Right lobe of liver (tissue), 6 donors: ENCODE measurements around the gene TRPM3. TPM values are rescaled to one million over a fixed set of nuclear protein-coding genes. Genes with fewer than 3 reads are reported as not detected.

Experiments used
- ATAC-seq, 4 donors: fragments of 200-7000 bp; cut with Tn5 transposase; one replicate each; pipeline ENCODE4 v1.9.1; 2020; ENCODE audit warnings: mild to moderate bottlenecking in 4 of 4, moderate library complexity in 4 of 4
- DNase-seq, 3 donors: peaks; one replicate each; pipeline ENCODE4 v3.0.0-alpha.2; 2020
- H3K27ac ChIP-seq, 3 donors: fragments of 200-600 bp; one replicate each; pipeline ENCODE4 v1.8.0; 2022
- H3K27me3 ChIP-seq, 2 donors: fragments of 200-600 bp; one replicate each; pipeline ENCODE4 v1.8.0; 2022
- H3K36me3 ChIP-seq, 4 donors: fragments of 200-600 bp; sonication (generic) in 1 of 4; one replicate each; pipeline versions ENCODE4 v1.5.1 to v1.8.0; 2017 to 2022; ENCODE audit warnings: control low read depth in 1 of 4
- H3K4me1 ChIP-seq, 4 donors: fragments of 200-600 bp; sonication (generic) in 1 of 4; one replicate each; pipeline versions ENCODE4 v1.5.1 to v1.8.0; 2017 to 2022; ENCODE audit warnings: control low read depth in 1 of 4
- H3K4me3 ChIP-seq, 3 donors: fragments of 200-600 bp; one replicate each; pipeline ENCODE4 v1.8.0; 2022
- H3K9me3 ChIP-seq, 4 donors: fragments of 200-600 bp; sonication (generic) in 1 of 4; one replicate each; pipeline versions ENCODE4 v1.5.1 to v1.8.0; 2017 to 2022; ENCODE audit warnings: control low read depth in 1 of 4
- POLR2A ChIP-seq: fragments of 450-650 bp; IDR thresholded peaks from one replicate; pipeline ENCODE4 v1.6.1; 2017; ENCODE audit warnings: antibody characterized with exemption, mild to moderate bottlenecking
- WGBS: methylation state at CpG from one replicate; pipeline ENCODE4 v1.1.6; 2018; ENCODE audit warnings: low coverage, low lambda C conversion rate; ENCODE audit not compliant: insufficient coverage; ENCODE audit errors: missing lambda C conversion rate; 5-methylcytosine and 5-hydroxymethylcytosine counted together
- intact Hi-C, 2 donors: fragments of 100-400 bp; cut with DNase I; formaldehyde crosslinking; loops; one replicate each; pipeline versions ENCODE4 v1.11.2 to v1.14.1; 2022
- total RNA-seq, 6 experiments: library from RNA; depleted of rRNA in 2 of 6; stranded (reverse); fragments of >200 nt in 2 of 6; fragmentation: NEBNext Ultra II Directional in 3 of 6; extraction: Animal tissue kit (Norgen Biotek cat#: 25700) in 3 of 6; gene quantifications; one replicate each; pipeline versions ENCODE4 v1.1.0 to v1.2.4, GENCODE V29; 2016 to 2023
- TF ChIP-seq, protein P1 (sequence below), 4 donors: fragments of 200-600 bp in 3 of 4; fragments of 450-650 bp in 1 of 4; IDR thresholded peaks; one replicate each; pipeline versions ENCODE4 v1.5.1 to v1.8.0; 2016 to 2022; ENCODE audit warnings: antibody characterized with exemption in 4 of 4, mild to moderate bottlenecking in 2 of 4
- donor health status: DM: no; HTN: yes; CAD: no.
- donor health status: DM: no; HTN: no; CAD: no.
- donor health status: DM: no; HTN: no; CAD: no.
- donor health status: DM: no; HTN: yes; CAD: no.
- donor health status: DM: no; HTN: yes; CAD: no.

The TRPM3 gene
- total RNA-seq, 6 experiments from 2014 or later, result 0.26 to 0.56 (median 0.39) TPM

DNA sequence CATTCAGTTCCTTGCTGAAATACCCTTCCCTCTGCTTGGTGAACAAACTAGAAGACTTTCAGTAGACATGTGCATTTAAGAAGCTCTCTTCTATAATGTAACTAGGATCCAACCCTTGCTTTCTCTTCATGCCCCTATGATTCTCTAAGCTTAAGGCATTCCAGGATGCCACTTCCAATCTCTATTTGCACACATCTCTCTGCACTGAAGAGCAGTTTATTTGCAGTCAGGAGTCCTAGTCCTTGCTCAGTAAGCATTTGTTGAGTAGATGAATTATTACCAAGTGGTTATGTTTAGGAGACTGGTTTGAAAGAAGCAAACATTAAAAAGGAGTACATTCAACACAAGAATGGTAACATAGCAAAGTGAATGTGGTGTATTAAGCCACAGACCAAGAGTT lies 432.7 kb downstream of the TRPM3 start:
- DNase-seq, result no peak

DNA sequence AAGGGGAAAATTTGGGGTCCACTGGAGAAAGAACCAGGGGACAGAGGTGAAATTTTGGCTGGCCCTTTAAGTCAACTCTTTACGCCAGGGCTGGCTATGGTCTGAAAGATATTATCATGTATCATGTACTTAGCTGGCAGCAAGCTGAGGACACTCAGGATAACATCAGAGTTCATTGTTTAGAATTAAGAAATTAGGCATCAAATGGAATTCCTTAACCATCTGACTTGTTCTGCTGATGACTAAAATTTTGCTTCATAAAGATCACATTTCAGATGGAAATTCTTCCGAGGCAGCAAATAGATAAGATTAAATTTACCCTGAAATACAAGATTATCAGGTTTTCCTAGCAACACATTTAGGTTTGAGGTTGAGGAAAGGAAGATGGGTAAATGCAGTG lies 437.6 kb downstream of the TRPM3 start:
- Histone ChIP-seq H3K27ac (no peak overlapping the region), H3K9me3 (no peaks in the 10 kb centered on the region), H3K4me3 (no peak overlapping the region), H3K4me1 (no peaks in the 10 kb centered on the region), H3K27me3 (no peaks in the 10 kb centered on the region), H3K36me3 (no peaks in the 10 kb centered on the region)
- no peak for DNase-seq
- intact Hi-C loops, result no loop called here
- ATAC-seq, result no peak
- no peak for TF ChIP-seq POLR2A
- TF ChIP-seq, protein P1, sequence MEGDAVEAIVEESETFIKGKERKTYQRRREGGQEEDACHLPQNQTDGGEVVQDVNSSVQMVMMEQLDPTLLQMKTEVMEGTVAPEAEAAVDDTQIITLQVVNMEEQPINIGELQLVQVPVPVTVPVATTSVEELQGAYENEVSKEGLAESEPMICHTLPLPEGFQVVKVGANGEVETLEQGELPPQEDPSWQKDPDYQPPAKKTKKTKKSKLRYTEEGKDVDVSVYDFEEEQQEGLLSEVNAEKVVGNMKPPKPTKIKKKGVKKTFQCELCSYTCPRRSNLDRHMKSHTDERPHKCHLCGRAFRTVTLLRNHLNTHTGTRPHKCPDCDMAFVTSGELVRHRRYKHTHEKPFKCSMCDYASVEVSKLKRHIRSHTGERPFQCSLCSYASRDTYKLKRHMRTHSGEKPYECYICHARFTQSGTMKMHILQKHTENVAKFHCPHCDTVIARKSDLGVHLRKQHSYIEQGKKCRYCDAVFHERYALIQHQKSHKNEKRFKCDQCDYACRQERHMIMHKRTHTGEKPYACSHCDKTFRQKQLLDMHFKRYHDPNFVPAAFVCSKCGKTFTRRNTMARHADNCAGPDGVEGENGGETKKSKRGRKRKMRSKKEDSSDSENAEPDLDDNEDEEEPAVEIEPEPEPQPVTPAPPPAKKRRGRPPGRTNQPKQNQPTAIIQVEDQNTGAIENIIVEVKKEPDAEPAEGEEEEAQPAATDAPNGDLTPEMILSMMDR (IDR thresholded peaks at IDR 0.05), result no peak
- WGBS, result 80% methylated on average over 1 of the region's 2 CpGs

More for the DNA sequence above, 432.7 kb downstream of the TRPM3 start:
- no peak overlapping the region for H3K4me3 ChIP-seq
- H3K27ac ChIP-seq, result no peak overlapping the region
- H3K4me1 ChIP-seq, result no peaks in the 10 kb centered on the region
- TF ChIP-seq, protein P1 (IDR thresholded peaks at IDR 0.05), result no peak
- TF ChIP-seq POLR2A, result no peak
- H3K27me3 ChIP-seq, result no peaks in the 10 kb centered on the region
- intact Hi-C loops, result no loop called here
- no peaks in the 10 kb centered on the region for H3K36me3 ChIP-seq
- no peak for ATAC-seq
- H3K9me3 ChIP-seq, result no peaks in the 10 kb centered on the region

DNA sequence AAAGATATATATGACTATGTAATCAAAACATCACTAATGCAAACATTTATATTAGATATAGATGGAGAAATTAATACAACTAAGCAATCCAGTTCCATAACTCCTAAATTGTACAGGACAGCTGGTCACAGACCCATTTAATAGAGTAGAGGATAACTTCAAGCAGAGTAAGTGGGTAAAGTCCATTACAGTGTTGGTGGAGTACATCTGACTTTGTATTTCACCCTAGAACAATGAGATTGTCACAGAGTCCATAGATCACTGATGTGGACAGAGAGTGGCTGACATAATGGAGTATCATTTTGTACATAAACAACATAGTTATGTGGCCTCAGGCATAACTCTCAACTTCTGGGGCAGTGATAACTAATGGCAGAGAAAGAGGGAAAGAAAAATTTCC lies 439.1 kb downstream of the TRPM3 start:
- Histone ChIP-seq H3K27ac (no peak overlapping the region), H3K9me3 (no peaks in the 10 kb centered on the region), H3K36me3 (no peaks in the 10 kb centered on the region), H3K27me3 (no peaks in the 10 kb centered on the region), H3K4me1 (no peaks in the 10 kb centered on the region), H3K4me3 (no peak overlapping the region)
- intact Hi-C loops, result no loop called here
- no peak for DNase-seq
- no peak for ATAC-seq
- no peak for TF ChIP-seq POLR2A
- TF ChIP-seq, protein P1 (IDR thresholded peaks at IDR 0.05), result no peak

DNA sequence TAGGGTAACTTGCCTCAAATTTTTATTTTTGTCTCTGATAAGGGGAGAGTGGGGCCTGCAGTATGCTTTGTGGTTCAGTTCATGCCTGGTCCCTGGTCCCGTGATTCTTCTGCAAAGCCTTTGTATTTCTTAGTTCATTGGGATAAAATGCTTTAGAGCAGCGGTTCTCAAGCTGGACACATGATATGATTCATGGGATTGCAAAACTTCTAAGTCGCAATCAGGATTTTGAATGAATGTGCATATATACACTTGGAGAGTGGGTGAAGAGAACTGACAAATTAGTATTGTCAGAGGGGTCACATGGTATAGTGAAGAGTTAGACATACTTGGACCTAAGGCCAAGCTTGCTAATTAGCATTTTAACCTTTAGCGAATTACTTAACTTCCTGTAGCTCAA lies 441.6 kb downstream of the TRPM3 start:
- no peaks in the 10 kb centered on the region for H3K4me1 ChIP-seq
- no peak for ATAC-seq
- no peak overlapping the region for H3K4me3 ChIP-seq
- no peak for TF ChIP-seq POLR2A
- TF ChIP-seq, protein P1 (IDR thresholded peaks at IDR 0.05), result no peak
- H3K27ac ChIP-seq, result no peak overlapping the region
- WGBS, result 97% methylated on average over 3 of the region's 4 CpGs
- H3K9me3 ChIP-seq, result no peaks in the 10 kb centered on the region
- DNase-seq, result no peak
- intact Hi-C loops, result no loop called here
- no peaks in the 10 kb centered on the region for H3K36me3 ChIP-seq
- no peaks in the 10 kb centered on the region for H3K27me3 ChIP-seq

DNA sequence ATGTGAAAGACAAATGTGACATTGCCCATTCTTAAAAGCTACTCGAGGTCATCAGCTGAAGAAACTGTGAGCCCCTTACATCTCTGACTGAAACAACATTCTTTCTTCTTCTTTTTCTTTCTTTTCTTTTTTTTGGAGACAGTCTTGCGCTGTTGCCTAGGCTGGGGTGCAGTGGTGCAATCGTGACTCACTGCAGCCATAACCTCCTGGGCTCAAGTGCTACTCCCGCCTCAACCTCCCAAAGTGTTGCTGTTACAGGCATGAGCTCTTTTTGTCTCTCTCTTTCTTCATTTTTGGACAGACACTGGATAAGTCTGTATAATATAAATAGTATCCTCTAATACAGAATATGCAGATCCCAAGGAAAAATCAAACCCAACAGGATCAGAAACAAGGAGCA lies 443.3 kb downstream of the TRPM3 start:
- H3K27ac ChIP-seq, result no peak overlapping the region
- H3K9me3 ChIP-seq, result no peaks in the 10 kb centered on the region
- no peak overlapping the region for H3K4me3 ChIP-seq
- DNase-seq (no peak), ATAC-seq (no peak)
- no peaks in the 10 kb centered on the region for H3K4me1 ChIP-seq
- TF ChIP-seq POLR2A, result no peak
- TF ChIP-seq, protein P1 (IDR thresholded peaks at IDR 0.05), result no peak
- no peaks in the 10 kb centered on the region for H3K36me3 ChIP-seq
- H3K27me3 ChIP-seq, result no peaks in the 10 kb centered on the region
- intact Hi-C loops, result no loop called here
- WGBS, result 69% methylated on average over 4 of the region's 4 CpGs
